Measurements from ENCODE around the gene ANKEF1.

GRCh38 chr20:10051185-10051584, 16.4 kb downstream of the ANKEF1 start:
- TF ChIP-seq POLR2A (IDR thresholded peaks at IDR 0.05; ENCODE audit: low read depth, low read length) (no peak), POLR2AphosphoS5 (IDR thresholded peaks at IDR 0.05; ENCODE audit: low read depth, low read length) (no peak), TAF1 (IDR thresholded peaks at IDR 0.05; ENCODE audit: borderline replicate concordance, low read depth, low read length) (no peak)

Data from GM12892 (cell line).